NCI-H1694 treated with DMSO at 0.1 percent for 48 hours (cell line): ENCODE results near the gene STK25.

ENCODE experiments used
- DNase-seq: peaks from one replicate; lab custom pipeline; 2025; lab: John Stamatoyannopoulos, UW

Gene STK25

GRCh38 chr2:241493092-241493491 lies 15.3 kb downstream of the STK25 start:
- DNase-seq, result no peak

DNA sequence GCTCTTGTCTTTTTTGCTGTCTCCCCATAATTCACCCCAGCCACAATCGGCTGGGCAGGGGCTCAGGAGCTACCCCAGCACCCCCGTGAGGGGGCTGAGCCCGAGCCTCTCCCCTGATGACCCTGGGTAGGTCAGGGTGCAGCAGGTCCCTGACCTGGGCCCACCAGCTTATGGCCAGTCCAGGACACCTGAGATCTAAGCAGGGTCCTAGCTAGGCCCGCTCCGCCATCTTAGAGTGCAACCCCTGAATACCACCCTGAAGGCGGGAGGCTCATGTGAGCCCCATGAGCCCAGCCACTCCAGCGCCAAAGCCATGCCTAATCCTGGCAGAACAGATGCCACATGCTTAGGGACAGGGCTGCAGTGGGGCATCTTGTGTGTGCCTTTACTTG lies 16.2 kb downstream of the STK25 start:
- DNase-seq, result no peak

DNA sequence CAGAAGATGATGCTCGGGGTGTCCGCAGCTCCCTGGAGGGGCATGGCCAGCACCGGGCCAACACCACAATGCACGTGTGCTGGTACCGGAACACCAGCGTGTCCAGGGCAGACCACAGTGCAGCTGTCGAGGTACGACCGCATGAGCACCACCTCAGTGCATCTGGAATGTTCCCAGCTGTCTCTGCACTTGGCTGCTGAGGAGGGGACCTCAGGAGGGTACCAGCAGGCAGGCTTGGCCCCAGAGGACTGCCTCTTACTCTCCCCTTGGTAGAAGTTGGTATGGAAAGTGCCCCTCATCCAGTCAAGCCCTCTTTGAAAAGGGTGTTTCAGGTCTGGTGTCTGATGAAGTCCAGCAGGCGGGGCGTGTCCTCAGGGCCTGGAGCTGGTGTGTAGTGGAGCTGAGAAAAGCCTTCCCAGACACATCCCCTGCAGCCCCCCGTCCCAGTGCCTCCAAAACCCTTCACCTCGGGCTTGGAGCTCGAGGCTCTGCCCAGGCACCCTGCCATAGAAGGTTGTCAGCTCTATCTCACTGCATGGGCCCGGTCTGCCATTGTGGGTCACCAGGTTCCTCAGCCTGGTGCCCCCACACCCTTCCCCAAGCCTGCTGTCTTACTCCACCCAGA lies 16.7 kb downstream of the STK25 start:
- no peak for DNase-seq

DNA sequence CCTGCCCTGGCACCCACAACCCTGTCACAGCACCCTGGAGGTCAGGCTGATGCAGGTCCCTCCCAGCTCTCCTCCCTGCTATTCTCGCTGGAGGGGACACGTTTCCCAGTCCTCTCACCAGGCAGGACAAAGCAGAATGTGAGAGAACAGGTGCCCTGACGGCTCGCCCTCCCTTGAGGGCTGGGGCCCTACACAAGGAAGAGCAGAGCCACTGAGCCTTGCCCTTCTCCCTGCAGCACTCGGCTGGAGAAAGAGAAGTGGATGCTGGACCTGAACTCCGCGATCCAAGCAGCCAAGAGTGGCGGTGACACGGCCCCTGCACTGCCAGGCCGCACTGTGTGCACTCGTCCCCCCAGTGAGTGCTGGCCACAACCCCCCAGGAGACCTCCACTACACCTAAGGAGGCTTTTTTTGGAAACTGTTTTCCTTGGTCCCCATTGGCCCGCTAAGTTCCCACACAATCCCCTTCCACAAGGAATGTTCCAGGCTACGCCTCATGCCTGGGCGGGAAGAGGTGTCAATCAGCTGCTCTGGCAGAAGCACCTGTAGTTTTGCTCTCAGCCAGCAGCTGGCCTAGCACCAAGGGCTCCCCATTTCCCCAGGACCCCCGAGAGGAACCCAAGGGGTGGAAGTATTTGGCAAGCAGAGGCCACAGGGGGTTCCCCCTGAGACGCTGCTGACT lies 17.4 kb downstream of the STK25 start:
- DNase-seq, result no peak

DNA sequence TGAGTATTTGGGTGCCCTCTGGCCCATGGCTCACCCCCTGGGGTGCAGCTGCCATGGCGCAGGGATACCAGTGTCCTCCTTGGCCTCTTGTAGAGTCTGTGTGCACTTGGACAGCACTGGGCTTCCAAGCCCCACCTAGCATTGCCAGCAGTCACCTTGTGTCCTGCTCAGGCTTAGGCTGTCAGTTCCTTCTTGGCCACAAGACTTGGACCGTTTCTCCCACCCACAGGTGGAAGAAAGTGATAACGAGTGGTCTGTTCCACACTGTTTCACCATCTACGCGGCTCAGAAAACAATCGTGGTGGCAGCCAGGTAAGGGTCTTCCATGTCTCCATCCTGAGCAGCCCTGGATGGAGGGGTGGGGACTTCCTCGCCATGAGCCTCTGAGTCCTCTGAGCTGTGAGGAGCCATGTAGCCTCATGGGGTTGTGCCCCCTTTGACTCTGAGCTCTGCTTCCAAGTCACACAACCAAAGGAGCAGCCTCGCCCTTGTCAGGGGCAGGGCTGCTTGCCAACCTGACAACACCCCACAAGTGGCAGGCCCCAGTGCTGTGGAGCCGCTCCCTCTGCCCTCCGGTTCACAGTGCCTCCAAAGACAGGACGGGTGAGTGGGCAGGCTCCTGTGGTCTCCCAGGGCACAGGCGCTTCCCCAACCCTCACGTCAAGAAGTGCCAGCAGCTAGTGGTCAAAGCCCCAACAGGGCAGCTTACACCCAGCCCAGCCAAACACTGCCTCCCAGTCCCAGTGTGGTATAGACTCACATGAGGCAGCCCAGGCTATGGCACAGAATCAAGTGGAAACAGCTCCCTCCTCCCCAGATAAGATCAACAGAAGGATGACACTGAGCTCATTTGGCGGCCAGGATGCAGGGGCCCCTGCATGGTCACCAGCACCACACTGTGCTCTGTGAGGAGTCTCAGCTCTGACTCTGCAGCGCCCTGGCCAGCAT lies 18.4 kb downstream of the STK25 start:
- DNase-seq, result no peak

DNA sequence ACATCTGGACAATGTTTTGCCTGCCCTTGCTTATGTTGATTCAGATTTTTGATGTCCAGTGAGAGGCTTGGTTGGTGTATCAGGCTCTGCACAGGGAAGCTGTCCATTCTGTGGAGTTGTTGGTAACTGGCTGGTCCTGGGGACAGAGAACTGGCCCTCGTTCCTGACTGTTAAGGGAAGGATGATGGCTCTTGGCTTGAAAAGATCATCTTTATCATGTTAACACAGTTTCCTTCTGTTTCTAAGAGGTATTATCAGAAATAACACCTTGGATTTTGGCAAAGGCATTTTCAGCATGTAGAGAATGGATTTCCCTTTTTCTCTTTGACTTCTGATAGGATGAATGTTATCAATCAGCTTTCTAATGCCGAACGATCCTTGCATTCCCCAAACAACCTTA lies 19.3 kb downstream of the STK25 start:
- DNase-seq, result no peak

DNA sequence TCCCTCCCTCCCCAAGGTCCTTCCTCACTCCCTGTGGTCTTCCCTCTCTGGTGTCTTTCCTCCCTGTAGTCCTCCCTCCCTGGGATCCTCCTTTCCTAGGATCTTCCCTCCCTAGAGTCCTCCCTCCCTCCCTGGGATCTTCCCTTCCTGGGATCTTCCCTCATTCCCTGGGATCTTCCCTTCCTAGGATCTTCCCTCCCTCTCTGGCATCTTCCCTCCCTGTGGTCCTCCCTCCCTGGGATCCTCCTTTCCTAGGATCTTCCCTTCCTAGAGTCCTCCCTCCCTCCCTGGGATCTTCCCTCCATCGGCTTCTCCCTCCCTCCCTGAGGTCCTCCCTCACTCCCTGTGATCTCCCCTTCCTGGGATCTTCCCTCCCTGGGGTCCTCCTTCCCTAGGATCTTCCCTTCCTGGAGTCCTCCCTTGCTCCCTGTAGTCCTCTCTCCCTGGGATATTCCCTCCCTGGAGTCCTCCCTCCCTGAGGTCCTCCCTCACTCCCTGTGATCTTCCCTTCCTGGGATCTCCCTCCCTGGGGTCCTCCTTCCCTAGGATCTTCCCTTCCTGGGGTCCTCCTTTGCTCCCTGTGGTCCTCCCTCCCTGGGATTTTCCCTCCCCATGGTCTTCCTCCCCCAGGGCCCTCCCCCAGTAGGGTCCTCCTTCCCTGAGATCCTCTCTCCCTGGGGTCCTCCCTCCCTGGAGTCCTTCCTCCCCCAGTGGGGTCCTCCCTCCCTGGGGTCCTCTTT lies 23.0 kb downstream of the STK25 start:
- DNase-seq, result no peak

DNA sequence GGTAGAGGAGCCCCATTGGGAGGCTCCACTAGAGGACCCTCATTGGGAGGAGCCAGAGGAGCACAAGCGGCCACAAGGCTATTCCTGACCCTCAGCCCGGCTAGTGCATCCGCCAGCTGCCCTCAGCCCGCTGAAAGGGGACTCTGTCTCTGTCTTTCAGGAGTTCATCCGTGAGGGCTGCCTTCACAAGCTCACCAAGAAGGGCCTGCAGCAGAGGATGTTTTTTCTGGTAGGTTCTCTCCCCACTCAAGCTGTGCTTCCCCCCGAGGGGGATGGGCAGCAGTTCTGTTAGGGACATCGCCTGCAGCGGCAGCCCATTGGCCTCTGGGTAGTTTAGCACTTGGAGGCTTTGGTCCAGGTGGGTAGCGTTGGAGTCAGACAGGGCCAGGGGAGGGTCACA lies 25.1 kb downstream of the STK25 start:
- DNase-seq, result no peak

- DNase-seq, result no peak
Observed at GRCh38 chr2:241482126-241482955, 26.0 kb downstream of the STK25 start.

- no peak for DNase-seq
Observed at GRCh38 chr2:241481687-241482086, 26.7 kb downstream of the STK25 start.

DNA sequence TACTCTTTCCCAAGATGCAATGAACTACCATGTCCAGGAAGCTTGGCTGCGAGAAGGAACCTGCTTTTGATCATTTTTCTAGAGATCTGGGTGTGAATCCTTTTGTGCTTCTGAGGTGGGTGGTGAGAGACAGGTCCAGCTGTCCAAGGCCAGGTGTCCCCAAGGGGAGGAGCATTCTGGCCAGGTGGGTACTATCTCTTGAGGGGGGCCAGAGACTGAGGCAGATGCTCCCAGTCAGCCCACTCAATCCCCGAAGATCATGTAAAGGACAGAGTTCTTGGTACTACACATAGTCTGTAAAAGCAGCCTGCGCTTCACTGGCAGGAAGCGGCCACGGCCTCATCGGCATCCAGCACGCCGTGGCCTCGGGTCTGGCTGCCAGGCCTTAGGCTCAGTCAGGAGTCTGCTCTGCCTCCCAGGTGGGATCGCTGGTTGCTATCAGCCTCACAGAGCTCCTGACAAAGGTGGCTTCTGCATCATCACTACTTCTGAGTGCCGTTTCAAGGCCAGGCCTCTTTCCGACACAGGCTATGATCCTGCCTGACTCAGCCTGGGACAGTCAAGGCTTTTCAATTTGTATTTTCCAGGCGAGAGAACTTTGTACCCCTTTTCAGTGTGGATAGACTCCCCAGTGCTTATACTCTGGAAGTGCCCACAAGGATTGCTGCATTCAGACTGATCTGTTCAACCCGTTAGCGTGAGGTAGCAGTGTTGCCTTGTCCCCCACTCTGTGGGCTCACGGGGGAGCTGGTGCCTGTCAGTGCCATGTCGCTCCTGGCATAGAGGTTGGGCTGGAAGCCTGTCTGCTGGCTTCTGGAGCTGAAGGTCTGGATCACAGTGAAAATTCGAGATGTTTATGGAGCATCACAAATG lies 29.1 kb downstream of the STK25 start:
- no peak for DNase-seq

- DNase-seq, result no peak
Observed at GRCh38 chr2:241478166-241478565, 30.2 kb downstream of the STK25 start.

DNA sequence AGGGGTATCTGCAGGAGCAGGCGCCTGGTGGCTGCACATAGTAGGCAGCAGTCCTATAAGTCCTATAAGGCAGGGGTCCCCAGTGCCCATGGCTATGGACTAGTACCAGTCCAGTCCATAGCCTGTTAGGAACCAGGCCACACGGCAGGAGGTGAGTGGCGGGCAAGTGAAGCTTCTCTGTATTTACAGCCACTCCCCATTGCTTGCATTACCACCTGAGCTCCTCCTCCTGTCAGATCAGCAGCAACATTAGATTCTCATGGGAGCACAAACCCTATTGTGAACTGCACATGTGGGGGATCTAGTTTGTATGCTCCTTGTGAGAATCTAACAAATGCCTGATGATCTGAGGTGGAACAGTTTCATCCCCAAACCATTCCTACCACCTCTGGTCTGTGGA lies 33.1 kb downstream of the STK25 start:
- no peak for DNase-seq

DNA sequence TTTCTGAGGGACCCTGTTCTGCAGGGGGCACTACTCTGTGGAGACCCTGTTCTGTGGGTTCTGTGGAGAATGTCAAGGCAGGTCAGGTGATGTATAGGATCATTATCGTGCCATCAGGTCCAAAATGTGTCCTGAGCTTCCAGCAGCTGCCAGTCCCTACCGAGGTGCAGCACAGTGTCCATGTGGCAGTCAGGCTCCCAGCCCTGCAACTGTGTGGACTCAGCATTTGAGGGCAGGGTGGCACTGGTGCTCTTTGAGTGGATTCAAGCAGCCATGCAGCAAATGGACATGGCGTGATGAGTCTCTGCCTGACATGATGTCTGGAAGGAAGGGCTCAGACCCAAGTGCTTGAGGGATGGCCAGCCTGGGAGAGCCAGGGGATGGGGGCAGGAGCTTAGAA lies 35.0 kb downstream of the STK25 start:
- no peak for DNase-seq

DNA sequence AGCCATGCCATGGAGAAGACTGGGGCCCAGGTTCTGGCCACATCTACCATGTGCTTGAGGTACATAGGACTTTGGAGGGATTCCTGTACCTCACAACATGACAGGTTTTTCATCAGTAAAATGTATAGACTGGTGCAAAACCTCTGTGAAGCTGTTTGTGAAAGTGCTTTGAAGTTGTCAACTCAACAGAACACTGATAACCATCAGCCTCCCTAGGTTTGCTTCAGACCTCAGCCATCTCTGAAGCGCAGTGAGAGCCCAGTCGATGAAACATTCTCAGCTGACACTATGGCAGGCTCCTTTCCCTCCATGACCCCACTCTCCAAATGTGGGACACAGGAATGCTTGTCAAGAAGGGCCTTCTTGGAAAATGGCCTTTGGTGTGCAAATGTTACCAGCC lies 38.6 kb downstream of the STK25 start:
- no peak for DNase-seq

- DNase-seq, result no peak
Observed at GRCh38 chr2:241468476-241468781, 40.0 kb downstream of the STK25 start.

DNA sequence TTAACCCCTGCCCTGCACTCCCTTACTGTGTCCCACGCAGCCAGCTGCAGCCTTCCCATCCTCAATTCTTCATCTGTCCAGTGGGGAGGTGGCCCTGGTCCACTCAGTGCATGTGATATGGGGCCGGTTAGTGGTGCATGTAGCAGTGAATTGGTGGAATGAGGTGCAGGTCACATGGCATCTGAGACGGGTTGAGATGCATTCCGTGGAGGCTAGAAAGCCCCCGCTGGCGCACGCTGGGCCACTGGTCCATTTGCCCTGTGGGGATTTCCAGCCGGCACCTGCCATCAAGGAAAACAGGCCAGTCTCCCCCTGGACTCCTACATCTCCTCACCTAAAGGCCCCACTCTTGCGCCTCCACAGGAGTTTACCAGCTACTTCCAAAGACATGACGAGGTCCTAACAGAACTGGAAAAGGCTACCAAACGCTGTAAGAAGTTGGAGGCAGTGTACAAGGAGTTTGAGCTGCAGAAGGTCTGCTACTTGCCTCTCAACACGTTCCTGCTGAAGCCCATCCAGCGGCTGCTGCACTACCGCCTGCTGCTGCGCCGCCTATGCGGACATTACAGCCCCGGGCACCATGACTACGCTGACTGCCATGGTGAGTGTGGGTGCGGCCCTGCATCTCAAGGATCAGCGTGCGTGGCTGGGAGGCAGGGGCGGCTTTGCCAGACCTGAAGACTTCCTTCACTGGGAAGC lies 40.5 kb downstream of the STK25 start:
- no peak for DNase-seq

- DNase-seq, result no peak
Observed at GRCh38 chr2:241466230-241466629, 42.2 kb downstream of the STK25 start.

GRCh38 chr2:241465543-241465942 lies 42.8 kb downstream of the STK25 start:
- no peak for DNase-seq
